ENCODE data around the gene ANK3.

DNA sequence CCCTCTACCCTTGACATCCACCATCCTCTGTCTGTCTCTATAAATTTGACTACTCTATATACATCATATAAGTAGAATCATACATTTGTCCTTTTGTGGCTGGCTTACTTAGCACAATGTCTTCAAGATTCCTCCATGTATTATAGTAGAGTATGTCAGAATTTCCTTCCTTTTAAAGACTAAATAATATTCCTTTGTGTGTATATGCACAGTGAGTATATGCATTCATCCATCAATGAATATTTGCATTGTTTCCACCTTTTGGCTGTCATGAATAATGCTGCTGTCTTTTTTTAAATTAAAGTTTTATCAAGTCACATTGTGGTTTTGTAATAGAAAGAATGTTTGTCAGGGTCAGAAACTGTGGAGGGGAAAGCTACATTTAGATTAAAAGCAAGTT is 195.3 kb downstream of the ANK3 start:
- TF ChIP-seq, protein P1, sequence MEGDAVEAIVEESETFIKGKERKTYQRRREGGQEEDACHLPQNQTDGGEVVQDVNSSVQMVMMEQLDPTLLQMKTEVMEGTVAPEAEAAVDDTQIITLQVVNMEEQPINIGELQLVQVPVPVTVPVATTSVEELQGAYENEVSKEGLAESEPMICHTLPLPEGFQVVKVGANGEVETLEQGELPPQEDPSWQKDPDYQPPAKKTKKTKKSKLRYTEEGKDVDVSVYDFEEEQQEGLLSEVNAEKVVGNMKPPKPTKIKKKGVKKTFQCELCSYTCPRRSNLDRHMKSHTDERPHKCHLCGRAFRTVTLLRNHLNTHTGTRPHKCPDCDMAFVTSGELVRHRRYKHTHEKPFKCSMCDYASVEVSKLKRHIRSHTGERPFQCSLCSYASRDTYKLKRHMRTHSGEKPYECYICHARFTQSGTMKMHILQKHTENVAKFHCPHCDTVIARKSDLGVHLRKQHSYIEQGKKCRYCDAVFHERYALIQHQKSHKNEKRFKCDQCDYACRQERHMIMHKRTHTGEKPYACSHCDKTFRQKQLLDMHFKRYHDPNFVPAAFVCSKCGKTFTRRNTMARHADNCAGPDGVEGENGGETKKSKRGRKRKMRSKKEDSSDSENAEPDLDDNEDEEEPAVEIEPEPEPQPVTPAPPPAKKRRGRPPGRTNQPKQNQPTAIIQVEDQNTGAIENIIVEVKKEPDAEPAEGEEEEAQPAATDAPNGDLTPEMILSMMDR (IDR thresholded peaks at IDR 0.05): no peak
- no peak for TF ChIP-seq POLR2A (IDR thresholded peaks at IDR 0.05)
